Neural progenitor cell (in vitro differentiated cells): ENCODE results near the gene KRT13. TPM values are rescaled to one million over a fixed set of nuclear protein-coding genes. Genes with fewer than 3 reads are reported as not detected.

Experiments
- DNase-seq: peaks from one replicate; pipeline ENCODE4 v3.0.0-alpha.2; 2016; ENCODE audit warnings: low spot score
- H2AFZ ChIP-seq: fragments of 200-600 bp; sonication (generic); replicated peaks from 2 replicates; pipeline ENCODE4 v1.6.1; 2016; ENCODE audit warnings: antibody characterized with exemption
- H3F3A ChIP-seq: fragments of 200-600 bp; sonication (generic); 2 replicates; pipeline ENCODE4 v1.6.1; 2016; ENCODE audit warnings: antibody characterized with exemption, low read depth
- H3K27ac ChIP-seq: fragments of 200-600 bp; sonication (generic); 2 replicates; pipeline ENCODE4 v1.5.1; 2016; ENCODE audit warnings: mild to moderate bottlenecking
- H3K27me3 ChIP-seq: fragments of 200-600 bp; sonication (generic); 2 replicates; pipeline ENCODE4 v1.6.1; 2016; ENCODE audit warnings: mild to moderate bottlenecking, moderate library complexity
- H3K36me3 ChIP-seq: fragments of 200-600 bp; sonication (generic); 2 replicates; pipeline ENCODE4 v1.5.1; 2016
- H3K4me1 ChIP-seq: fragments of 200-600 bp; sonication (generic); 2 replicates; pipeline ENCODE4 v1.6.1; 2016; ENCODE audit warnings: mixed run types
- H3K4me2 ChIP-seq: fragments of 200-600 bp; sonication (generic); 2 replicates; pipeline ENCODE4 v1.6.1; 2016
- H3K4me3 ChIP-seq: fragments of 200-600 bp; sonication (generic); 2 replicates; pipeline ENCODE4 v1.5.1; 2016
- H3K79me2 ChIP-seq: fragments of 200-600 bp; sonication (generic); 2 replicates; pipeline ENCODE4 v1.6.1; 2016; ENCODE audit warnings: low read depth
- H3K9ac ChIP-seq: fragments of 200-600 bp; sonication (generic); 2 replicates; pipeline ENCODE4 v1.6.1; 2016
- H3K9me3 ChIP-seq: fragments of 200-600 bp; sonication (generic); 2 replicates; pipeline ENCODE4 v1.5.1; 2016; ENCODE audit warnings: low read depth
- H4K20me1 ChIP-seq: fragments of 200-600 bp; sonication (generic); 2 replicates; pipeline ENCODE4 v1.6.1; 2016; ENCODE audit warnings: low read depth
- H3K27ac Mint-ChIP-seq: 3 replicates; pipeline ENCODE4 v1.8.0; 2021; ENCODE audit warnings: mixed read lengths
- H3K27me3 Mint-ChIP-seq: 2 replicates; pipeline ENCODE4 v1.8.0; 2022; ENCODE audit warnings: low read depth, mild to moderate bottlenecking, inconsistent platforms, moderate library complexity, mixed read lengths; ENCODE audit not compliant: insufficient read depth
- H3K36me3 Mint-ChIP-seq: 3 replicates; pipeline ENCODE4 v1.8.0; 2021; ENCODE audit warnings: mixed read lengths
- H3K4me1 Mint-ChIP-seq: 3 replicates; pipeline ENCODE4 v1.8.0; 2021; ENCODE audit warnings: mixed read lengths
- H3K4me3 Mint-ChIP-seq: 3 replicates; pipeline ENCODE4 v1.8.0; 2021; ENCODE audit warnings: mild to moderate bottlenecking, moderate library complexity, mixed read lengths
- H3K9me3 Mint-ChIP-seq: 3 replicates; pipeline ENCODE4 v1.8.0; 2020; ENCODE audit warnings: mixed read lengths
- CTCF ChIP-seq: fragments of 200-600 bp; sonication (generic); IDR thresholded peaks from 2 replicates; pipeline ENCODE4 v1.5.1; 2017; ENCODE audit warnings: antibody characterized with exemption, mild to moderate bottlenecking
- EZH2 ChIP-seq: fragments of 200-600 bp; sonication (generic); IDR thresholded peaks from 2 replicates; pipeline ENCODE4 v1.6.1; 2017; ENCODE audit warnings: antibody characterized with exemption, mild to moderate bottlenecking, moderate library complexity
- EZH2phosphoT487 ChIP-seq: fragments of 200-600 bp; sonication (generic); IDR thresholded peaks from 2 replicates; pipeline ENCODE4 v1.6.1; 2017; ENCODE audit warnings: antibody characterized with exemption
- total RNA-seq: library from RNA; depleted of rRNA; stranded (reverse); fragments of >200 nt; gene quantifications from 2 replicates; pipeline ENCODE4 v1.2.3, GENCODE V29; 2015; ENCODE audit warnings: low replicate concordance

Gene KRT13
- total RNA-seq, 1 donor from 2014 or later: not detected

- no peaks in the 10 kb centered on the region for H3K36me3 Mint-ChIP-seq
- no peak overlapping the region for H3K4me2 ChIP-seq
- no peak for DNase-seq
- no peak overlapping the region for H3K27ac Mint-ChIP-seq
- H3K27me3 ChIP-seq: no peaks in the 10 kb centered on the region
- H3K9me3 ChIP-seq: no peaks in the 10 kb centered on the region
- no peaks in the 10 kb centered on the region for H3K79me2 ChIP-seq
- TF ChIP-seq CTCF: no peak
- no peak overlapping the region for H2AFZ ChIP-seq
- H3K27me3 Mint-ChIP-seq: peaks cover 15% of the 10 kb centered on the region
- H3K9ac ChIP-seq: no peak overlapping the region
- peaks cover 15% of the 10 kb centered on the region for H3K4me1 ChIP-seq
- H3K36me3 ChIP-seq: no peaks in the 10 kb centered on the region
- H3K27ac ChIP-seq: no peak overlapping the region
- H3K9me3 Mint-ChIP-seq: no peaks in the 10 kb centered on the region
- no peak overlapping the region for H3K4me3 Mint-ChIP-seq
- H3F3A ChIP-seq: no peaks in the 10 kb centered on the region
- no peak overlapping the region for H3K4me3 ChIP-seq
- H3K4me1 Mint-ChIP-seq: peaks cover 16% of the 10 kb centered on the region
- H4K20me1 ChIP-seq: no peaks in the 10 kb centered on the region
Measured at GRCh38 chr17:41511716-41512115, 6.3 kb upstream of the KRT13 start.

DNA sequence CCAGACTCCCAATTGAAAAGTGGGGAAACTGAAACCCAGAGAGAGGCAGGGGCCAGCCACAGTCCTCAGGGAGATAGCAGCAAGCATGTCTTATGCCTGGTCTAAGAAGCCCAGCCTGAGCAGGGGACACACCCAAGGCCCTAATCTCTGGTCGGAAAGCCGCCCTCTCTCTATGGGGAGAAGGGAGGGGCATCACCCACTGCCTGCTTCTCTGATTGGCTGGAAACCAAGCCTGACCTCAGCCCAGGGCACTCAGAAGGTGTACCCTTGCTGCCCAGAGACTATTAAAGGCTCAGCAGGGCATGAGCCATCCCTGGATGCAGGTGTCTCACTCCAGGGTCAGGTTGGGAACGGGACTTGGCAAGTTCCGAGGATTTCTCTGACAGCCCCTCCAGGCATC is 5.7 kb upstream of the KRT13 start:
- no peaks in the 10 kb centered on the region for H3F3A ChIP-seq
- Mint-ChIP-seq H3K27me3 (peaks cover 15% of the 10 kb centered on the region), H3K27ac (no peak overlapping the region), H3K4me1 (peaks cover 16% of the 10 kb centered on the region), H3K4me3 (no peak overlapping the region), H3K9me3 (no peaks in the 10 kb centered on the region), H3K36me3 (no peaks in the 10 kb centered on the region)
- H2AFZ ChIP-seq: no peak overlapping the region
- DNase-seq: peak; percentile 36
- peaks cover 15% of the 10 kb centered on the region for H3K4me1 ChIP-seq
- H3K79me2 ChIP-seq: no peaks in the 10 kb centered on the region
- H3K27me3 ChIP-seq: no peaks in the 10 kb centered on the region
- no peak overlapping the region for H3K27ac ChIP-seq
- H3K9me3 ChIP-seq: no peaks in the 10 kb centered on the region
- H3K9ac ChIP-seq: no peak overlapping the region
- TF ChIP-seq EZH2phosphoT487 (no peak), CTCF (no peak), EZH2 (no peak)
- H3K36me3 ChIP-seq: no peaks in the 10 kb centered on the region
- no peak overlapping the region for H3K4me2 ChIP-seq
- H3K4me3 ChIP-seq: no peak overlapping the region
- H4K20me1 ChIP-seq: no peaks in the 10 kb centered on the region

- Histone ChIP-seq H3K9ac (no peak overlapping the region), H3K4me3 (no peak overlapping the region), H4K20me1 (no peaks in the 10 kb centered on the region), H3K27ac (no peak overlapping the region), H3K27me3 (no peaks in the 10 kb centered on the region), H3K4me2 (peak overlapping the region; percentile 5), H3K4me1 (peaks cover 15% of the 10 kb centered on the region), H3F3A (no peaks in the 10 kb centered on the region), H3K9me3 (no peaks in the 10 kb centered on the region), H3K79me2 (no peaks in the 10 kb centered on the region), H3K36me3 (no peaks in the 10 kb centered on the region), H2AFZ (no peak overlapping the region)
- no peak for DNase-seq
- H3K27ac Mint-ChIP-seq: peak overlapping the region; percentile 30
- no peak overlapping the region for H3K4me3 Mint-ChIP-seq
- no peaks in the 10 kb centered on the region for H3K9me3 Mint-ChIP-seq
- no peak for TF ChIP-seq CTCF
- no peak for TF ChIP-seq EZH2
- TF ChIP-seq EZH2phosphoT487: no peak
- no peaks in the 10 kb centered on the region for H3K36me3 Mint-ChIP-seq
- H3K27me3 Mint-ChIP-seq: peaks cover 14% of the 10 kb centered on the region
- peaks cover 16% of the 10 kb centered on the region for H3K4me1 Mint-ChIP-seq
Measured at GRCh38 chr17:41510251-41511065, 5.0 kb upstream of the KRT13 start.
